H9 (cell line): ENCODE results near the gene KSR1. TPM values are rescaled to one million over a fixed set of nuclear protein-coding genes. Genes with fewer than 3 reads are reported as not detected.
A peak's percentile ranks its signal among the peaks of the same experiment; 100 is the strongest.
"Not testable (repeated sequence)": the region's sequence is repeated elsewhere in the genome, so short reads cannot be mapped to it uniquely, and the experiment has no call there.

ENCODE experiments used
- DNase-seq: peaks from one replicate; pipeline ENCODE4 v3.0.0-alpha.2; 2017
- H2AFZ ChIP-seq: one replicate; pipeline ENCODE4 v1.6.1; 2013; ENCODE audit warnings: mild to moderate bottlenecking, low read length, control low read depth, moderate library complexity
- H2AK5ac ChIP-seq: 2 replicates; pipeline ENCODE4 v1.6.1; 2013; ENCODE audit warnings: low read length, control low read depth, mixed read lengths; ENCODE audit not compliant: insufficient read length
- H2BK120ac ChIP-seq: one replicate; pipeline ENCODE4 v1.6.1; 2013; ENCODE audit warnings: low read depth, mild to moderate bottlenecking, low read length, control low read depth, inconsistent platforms; ENCODE audit not compliant: poor library complexity, severe bottlenecking
- H2BK12ac ChIP-seq: 2 replicates; pipeline ENCODE4 v1.6.1; 2013; ENCODE audit warnings: low read length, control low read depth, mixed read lengths, low read depth; ENCODE audit not compliant: insufficient read length
- H2BK15ac ChIP-seq: 2 replicates; pipeline ENCODE4 v1.6.1; 2013; ENCODE audit warnings: low read depth, low read length, control low read depth
- H2BK20ac ChIP-seq: one replicate; pipeline ENCODE4 v1.6.1; 2013; ENCODE audit warnings: low read depth, mild to moderate bottlenecking, low read length, control low read depth, inconsistent platforms; ENCODE audit not compliant: poor library complexity, severe bottlenecking
- H2BK5ac ChIP-seq: 2 replicates; pipeline ENCODE4 v1.6.1; 2013; ENCODE audit warnings: low read length, control low read depth, mixed read lengths; ENCODE audit not compliant: insufficient read length
- H3K14ac ChIP-seq: 2 replicates; pipeline ENCODE4 v1.6.1; 2013; ENCODE audit warnings: low read length, control low read depth; ENCODE audit not compliant: insufficient read depth
- H3K18ac ChIP-seq: 2 replicates; pipeline ENCODE4 v1.6.1; 2013; ENCODE audit warnings: low read depth, mild to moderate bottlenecking, mixed read lengths, low read length, control low read depth; ENCODE audit not compliant: insufficient read length
- H3K23ac ChIP-seq: 2 replicates; pipeline ENCODE4 v1.6.1; 2013; ENCODE audit warnings: low read length, control low read depth, mixed read lengths, low read depth; ENCODE audit not compliant: insufficient read length
- H3K23me2 ChIP-seq: 2 replicates; pipeline ENCODE4 v1.6.1; 2013; ENCODE audit warnings: low read depth, mild to moderate bottlenecking, mixed read lengths, low read length, control low read depth; ENCODE audit not compliant: insufficient read length, poor library complexity, severe bottlenecking
- H3K27ac ChIP-seq: 2 replicates; pipeline ENCODE4 v1.5.1; 2013; ENCODE audit warnings: low read length, control low read depth, mixed read lengths, low read depth; ENCODE audit not compliant: insufficient read length
- H3K27me3 ChIP-seq: 2 replicates; pipeline ENCODE4 v1.6.1; 2013; ENCODE audit warnings: low read length, control low read depth, inconsistent platforms; ENCODE audit not compliant: insufficient read depth
- H3K4ac ChIP-seq: 2 replicates; pipeline ENCODE4 v1.6.1; 2013; ENCODE audit warnings: low read depth, mild to moderate bottlenecking, control low read depth, inconsistent platforms, low read length, moderate library complexity
- H3K4me1 ChIP-seq: 2 replicates; pipeline ENCODE4 v1.6.1; 2013; ENCODE audit warnings: low read length, control low read depth, inconsistent platforms; ENCODE audit not compliant: insufficient read depth
- H3K4me2 ChIP-seq: 2 replicates; pipeline ENCODE4 v1.6.1; 2013; ENCODE audit warnings: low read length, control low read depth, mixed read lengths; ENCODE audit not compliant: insufficient read length, insufficient read depth
- H3K56ac ChIP-seq: 2 replicates; pipeline ENCODE4 v1.6.1; 2013; ENCODE audit warnings: low read depth, mild to moderate bottlenecking, mixed read lengths, low read length, control low read depth; ENCODE audit not compliant: insufficient read length
- H3K79me1 ChIP-seq: 2 replicates; pipeline ENCODE4 v1.6.1; 2013; ENCODE audit warnings: low read depth, mild to moderate bottlenecking, moderate library complexity, low read length, control low read depth, inconsistent platforms; ENCODE audit not compliant: insufficient read depth, poor library complexity, severe bottlenecking
- H3K79me2 ChIP-seq: 2 replicates; pipeline ENCODE4 v1.6.1; 2013; ENCODE audit warnings: low read length, control low read depth, inconsistent platforms; ENCODE audit not compliant: insufficient read depth
- H3K9ac ChIP-seq: 2 replicates; pipeline ENCODE4 v1.6.1; 2013; ENCODE audit warnings: low read length, control low read depth, mixed read lengths; ENCODE audit not compliant: insufficient read length; ENCODE audit errors: extremely low read depth
- H3K9me3 ChIP-seq: one replicate; pipeline ENCODE4 v1.6.1; 2013; ENCODE audit warnings: low read depth, low read length, inconsistent platforms; ENCODE audit not compliant: control insufficient read depth
- H3T11ph ChIP-seq: one replicate; pipeline ENCODE4 v1.6.1; 2013; ENCODE audit warnings: mild to moderate bottlenecking, low read length, control low read depth, inconsistent platforms
- H4K20me1 ChIP-seq: one replicate; pipeline ENCODE4 v1.6.1; 2013; ENCODE audit not compliant: control insufficient read depth, insufficient read length, insufficient read depth
- H4K5ac ChIP-seq: 2 replicates; pipeline ENCODE4 v1.6.1; 2013; ENCODE audit warnings: low read depth, mild to moderate bottlenecking, mixed read lengths, low read length, control low read depth; ENCODE audit not compliant: insufficient read length
- H4K8ac ChIP-seq: replicated peaks from 2 replicates; pipeline ENCODE4 v1.6.1; 2013; ENCODE audit warnings: low read length, control low read depth, mixed read lengths, low read depth; ENCODE audit not compliant: insufficient read length
- H4K91ac ChIP-seq: 2 replicates; pipeline ENCODE4 v1.6.1; 2013; ENCODE audit warnings: low read depth, mild to moderate bottlenecking, moderate library complexity, mixed read lengths, low read length, control low read depth; ENCODE audit not compliant: insufficient read length
- H3K27ac Mint-ChIP-seq, 3 experiments: 2 replicates in 2 of 3; 3 replicates in 1 of 3; pipeline ENCODE4 v1.8.0; 2020 to 2021; ENCODE audit warnings: mixed read lengths in 3 of 3, mild to moderate bottlenecking in 1 of 3, moderate library complexity in 1 of 3
- H3K27me3 Mint-ChIP-seq: 2 replicates; pipeline ENCODE4 v1.8.0; 2021; ENCODE audit warnings: low read depth, mild to moderate bottlenecking, moderate library complexity, mixed read lengths
- H3K36me3 Mint-ChIP-seq, 3 experiments: 2 replicates in 2 of 3; 3 replicates in 1 of 3; pipeline ENCODE4 v1.8.0; 2020 to 2021; ENCODE audit warnings: low read depth in 3 of 3, mixed read lengths in 3 of 3; ENCODE audit not compliant: insufficient read depth in 1 of 3
- H3K4me1 Mint-ChIP-seq, 2 experiments: 2 replicates each; pipeline ENCODE4 v1.8.0; 2020; ENCODE audit warnings: mixed read lengths in 2 of 2
- H3K4me3 Mint-ChIP-seq, 2 experiments: 2 replicates in 1 of 2; 3 replicates in 1 of 2; pipeline ENCODE4 v1.8.0; 2020 to 2021; ENCODE audit warnings: mild to moderate bottlenecking in 2 of 2, mixed read lengths in 2 of 2, moderate library complexity in 1 of 2
- H3K9me3 Mint-ChIP-seq, 2 experiments: 2 replicates in 1 of 2; 3 replicates in 1 of 2; pipeline ENCODE4 v1.8.0; 2020; ENCODE audit warnings: mild to moderate bottlenecking in 2 of 2, mixed read lengths in 2 of 2, moderate library complexity in 1 of 2
- CTCF ChIP-seq: fragments of 200-600 bp; sonication (generic); conservative IDR thresholded peaks from 3 replicates; pipeline ENCODE4 v1.8.0; 2021; ENCODE audit warnings: antibody characterized with exemption, mild to moderate bottlenecking
- WGBS: extraction: QIAGEN DNeasy Blood & Tissue Kit; methylation state at CpG from one replicate; pipeline ENCODE4 v1.1.7; 2013; ENCODE audit warnings: missing lambda C conversion rate, low lambda C conversion rate, mixed read lengths; ENCODE audit not compliant: insufficient read length; ENCODE audit errors: extremely low coverage; 5-methylcytosine and 5-hydroxymethylcytosine counted together
- total RNA-seq: library from RNA; stranded (reverse); gene quantifications from 2 replicates; pipeline ENCODE4 v1.2.1, GENCODE V29; 2021

The KSR1 gene
- total RNA-seq, 1 experiment from 2014 or later, result 44.9 TPM

DNA sequence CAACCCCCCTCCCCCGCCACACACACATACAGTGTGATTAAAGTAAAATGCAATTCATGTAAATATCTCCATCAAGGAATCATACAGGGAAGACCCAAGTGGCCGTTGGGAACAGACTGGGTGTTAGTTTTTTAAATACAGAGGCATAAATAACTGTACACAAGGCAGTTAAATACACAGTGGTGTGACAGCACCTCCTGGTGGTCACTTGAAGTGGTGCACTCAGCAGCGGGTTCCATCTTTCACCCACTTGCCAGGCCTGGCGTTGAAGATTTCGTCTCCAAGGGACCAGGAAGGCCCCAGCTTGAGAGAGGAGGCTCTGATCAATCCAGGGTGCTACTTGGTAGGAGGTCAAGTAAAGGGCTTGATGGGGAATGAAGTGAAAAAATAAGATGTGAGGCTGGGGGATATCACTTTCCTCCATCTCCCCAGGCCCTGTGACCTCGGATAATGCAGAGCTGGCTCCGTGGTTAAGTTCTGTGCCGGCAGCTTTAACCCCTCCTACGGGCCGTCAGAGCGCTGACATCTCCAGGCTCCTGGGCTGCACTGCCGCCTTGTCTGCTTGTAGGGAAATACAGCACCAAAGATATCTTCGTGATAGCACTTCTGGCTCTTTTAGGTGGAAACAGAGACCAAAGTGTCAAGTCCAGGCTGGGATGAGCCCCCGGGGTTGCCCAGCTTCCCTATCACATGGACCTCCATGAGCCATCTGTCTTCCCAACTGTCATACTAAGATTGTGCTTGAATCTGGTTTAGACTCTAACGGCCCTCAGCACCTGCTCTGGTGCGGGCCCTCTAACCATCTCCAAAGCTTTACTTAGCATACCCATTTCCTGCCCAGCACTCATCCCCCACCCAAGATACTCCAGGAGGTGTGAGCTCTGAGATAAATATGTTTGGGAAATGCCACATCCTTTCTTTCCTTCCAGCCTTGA, 195.4 kb downstream of the KSR1 start:
- H4K8ac ChIP-seq, result no peak overlapping the region
- H3K4me1 ChIP-seq, result no peaks in the 10 kb centered on the region; the same call in 1 of the 2 replicates
- H2BK15ac ChIP-seq, result no peak overlapping the region
- no peak overlapping the region for H3K27ac ChIP-seq
- H3K27me3 Mint-ChIP-seq, result peaks cover 2% of the 10 kb centered on the region; the same call in 1 of the 2 replicates
- H3K4me3 Mint-ChIP-seq, result no peak overlapping the region
- no peaks in the 10 kb centered on the region for H3K27me3 ChIP-seq
- H3K14ac ChIP-seq, result no peak overlapping the region
- peak overlapping the region in 1 of 3 experiments; percentile 34; a peak in 1 of 7 replicates for H3K27ac Mint-ChIP-seq
- H3K9me3 Mint-ChIP-seq, result no peaks in the 10 kb centered on the region; a peak in 1 of 5 replicates
- WGBS, result no CpG with 5 or more reads among the region's 16 CpGs
- no peaks in the 10 kb centered on the region for H4K20me1 ChIP-seq
- H3K4ac ChIP-seq, result no peak overlapping the region
- no peak overlapping the region for H2BK20ac ChIP-seq
- no peaks in the 10 kb centered on the region for H3K23me2 ChIP-seq
- H2AFZ ChIP-seq, result no peak overlapping the region
- no peak overlapping the region for H3K4me2 ChIP-seq
- H3K23ac ChIP-seq, result no peak overlapping the region
- peak; percentile 73 for DNase-seq
- peak; percentile 91 for TF ChIP-seq CTCF
- no peak overlapping the region for H3T11ph ChIP-seq
- H3K79me1 ChIP-seq, result no peaks in the 10 kb centered on the region
- no peak overlapping the region for H2BK12ac ChIP-seq
- no peak overlapping the region for H2BK120ac ChIP-seq
- H3K4me1 Mint-ChIP-seq, result peaks cover 14 to 27% of the 10 kb centered on the region in 2 experiments
- H4K91ac ChIP-seq, result no peak overlapping the region
- no peak overlapping the region for H2AK5ac ChIP-seq
- no peaks in the 10 kb centered on the region for H3K36me3 Mint-ChIP-seq
- H3K56ac ChIP-seq, result no peak overlapping the region
- no peak overlapping the region for H2BK5ac ChIP-seq
- no peak overlapping the region for H3K18ac ChIP-seq
- no peaks in the 10 kb centered on the region for H3K79me2 ChIP-seq
- no peak overlapping the region for H4K5ac ChIP-seq
- H3K9ac ChIP-seq, result no peak overlapping the region
- H3K9me3 ChIP-seq, result no peaks in the 10 kb centered on the region

- not testable (repeated sequence) for H3K79me2 ChIP-seq, H2BK120ac ChIP-seq, H2BK15ac ChIP-seq, H3K18ac ChIP-seq, H3K23ac ChIP-seq, H3K4me2 ChIP-seq, H3K9ac ChIP-seq, H3K79me1 ChIP-seq, H3K27ac ChIP-seq, H3K36me3 Mint-ChIP-seq, H3K27me3 ChIP-seq, H2AFZ ChIP-seq, H2BK20ac ChIP-seq, H3K23me2 ChIP-seq, DNase-seq, H4K8ac ChIP-seq, H2BK12ac ChIP-seq, H2AK5ac ChIP-seq, H3K9me3 Mint-ChIP-seq, H3K4me3 Mint-ChIP-seq, H2BK5ac ChIP-seq, H4K20me1 ChIP-seq, H3K14ac ChIP-seq, H4K5ac ChIP-seq, H3K27ac Mint-ChIP-seq, H3K9me3 ChIP-seq, H3K56ac ChIP-seq, H3K27me3 Mint-ChIP-seq, H4K91ac ChIP-seq, H3K4me1 ChIP-seq, H3K4ac ChIP-seq, H3T11ph ChIP-seq
- no CpG with 5 or more reads among the region's 9 CpGs for WGBS
- peaks cover 14 to 23% of the 10 kb centered on the region in 2 experiments for H3K4me1 Mint-ChIP-seq
These were observed 197.3 kb downstream of the KSR1 start for GRCh38 chr17:27653449-27653971.
